Hematopoietic multipotent progenitor cell treated with erythropoietin and hydrocortisone succinate and interleukin-3 and kit ligand, for 8 days (in vitro differentiated cells): Measurements from ENCODE around the gene OPTC.
"Not testable (repeated sequence)": the region's sequence is repeated elsewhere in the genome, so short reads cannot be mapped to it uniquely, and the experiment has no call there.

ENCODE experiments used
- DNase-seq: peaks from one replicate; pipeline ENCODE4 v3.0.0-alpha.2; 2015

Gene OPTC

DNA sequence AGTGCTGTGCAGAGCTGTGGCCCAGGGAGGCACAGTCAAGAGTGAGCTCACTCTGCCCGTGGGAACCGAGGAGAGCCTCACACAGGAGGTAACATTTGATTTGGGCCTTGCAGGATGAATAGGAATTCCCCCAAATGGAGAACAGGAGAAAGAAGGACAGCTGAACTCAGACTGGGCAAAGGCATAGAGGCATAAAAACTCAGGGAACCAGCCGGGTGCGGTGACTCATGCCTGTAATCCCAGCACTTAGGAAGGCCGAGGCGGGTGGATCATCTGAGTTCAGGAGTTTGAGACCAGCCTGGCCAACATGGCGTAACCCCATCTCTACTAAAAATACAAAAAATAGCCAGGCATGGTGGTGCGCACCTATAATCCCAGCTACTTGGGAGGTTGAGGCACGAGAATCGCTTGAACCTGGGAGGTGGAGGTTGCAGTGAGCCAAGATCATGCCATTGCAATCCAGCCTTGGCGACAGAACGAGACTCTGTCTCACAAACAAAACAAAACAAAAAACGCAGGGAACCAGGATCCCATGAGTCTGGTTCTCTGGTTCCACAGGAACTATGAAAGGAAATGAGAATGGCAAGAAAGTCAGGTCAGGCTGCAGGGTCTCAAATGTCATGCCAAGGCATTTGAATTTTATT lies 26.9 kb upstream of the OPTC start:
- not testable (repeated sequence) for DNase-seq

DNA sequence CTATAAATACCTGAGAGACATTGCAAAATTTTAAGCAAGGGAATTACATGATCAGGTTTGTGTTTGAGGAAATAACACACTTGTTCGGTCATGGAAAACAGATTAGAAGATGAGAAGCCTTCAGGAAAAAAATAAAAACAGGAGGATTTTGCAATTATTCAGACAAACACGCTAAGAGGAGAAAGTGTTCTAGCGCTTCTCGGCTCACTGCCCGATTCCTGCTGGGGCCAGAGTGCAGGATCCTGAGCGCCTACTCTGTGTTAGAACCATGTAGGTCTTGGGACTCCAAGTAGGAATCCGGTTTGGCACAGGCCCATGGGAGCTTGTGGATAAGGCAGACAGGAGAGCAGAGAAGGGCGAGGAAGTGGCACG lies 26.4 kb upstream of the OPTC start:
- DNase-seq, result no peak

- DNase-seq, result no peak
Observed at GRCh38 chr1:203468326-203468725, 25.6 kb upstream of the OPTC start.

DNA sequence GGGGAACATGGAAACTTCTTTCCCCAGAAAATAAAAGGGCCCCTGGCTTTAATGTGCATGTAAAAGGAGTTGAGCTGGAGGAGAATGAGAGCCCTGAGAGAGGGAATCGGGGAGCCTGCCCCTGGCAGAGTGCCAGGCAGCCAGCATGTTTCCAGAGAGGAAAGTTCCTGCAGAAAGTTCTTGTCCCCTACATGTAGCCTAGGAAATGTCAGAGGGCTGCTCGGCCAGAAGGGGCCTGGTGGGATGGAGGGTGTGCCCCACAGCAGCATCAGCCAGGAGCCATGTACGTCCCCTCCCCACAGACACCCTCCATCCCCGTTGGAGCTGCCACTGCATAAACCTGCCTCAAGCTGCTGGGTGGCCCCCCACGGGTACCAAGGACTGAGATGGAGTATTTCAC lies 23.7 kb upstream of the OPTC start:
- no peak for DNase-seq

DNA sequence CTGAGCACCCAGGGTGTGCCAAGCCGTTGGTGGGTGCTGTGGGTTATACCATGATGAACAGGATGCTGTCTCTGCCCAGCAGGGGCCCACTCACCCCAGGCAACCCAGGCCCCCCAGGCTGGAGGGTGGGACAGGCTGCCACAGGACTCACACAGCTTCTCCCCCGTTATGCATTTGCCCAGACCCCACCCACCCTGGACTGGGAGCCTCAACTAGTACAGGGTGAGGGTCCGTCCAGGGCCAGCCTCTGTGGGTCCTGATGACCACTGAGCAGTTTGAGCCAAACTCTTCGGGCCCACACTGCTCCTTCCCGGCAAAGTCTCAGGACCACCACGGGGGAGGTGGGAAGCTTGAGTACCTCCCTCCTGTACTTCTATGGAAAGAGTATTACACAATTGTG lies 22.1 kb upstream of the OPTC start:
- no peak for DNase-seq

GRCh38 chr1:203473281-203473680 lies 20.7 kb upstream of the OPTC start:
- DNase-seq, result no peak

GRCh38 chr1:203473781-203474305 lies 20.1 kb upstream of the OPTC start:
- DNase-seq, result no peak

- no peak for DNase-seq
Observed at GRCh38 chr1:203475012-203475981, 18.7 kb upstream of the OPTC start, which contains the start of gene PRELP. PRELP (plus strand) TSS chr1:203475806; CDS start chr1:203483185, 7,379 bp downstream.

- no peak for DNase-seq
Observed at GRCh38 chr1:203476216-203476814, 17.6 kb upstream of the OPTC start.

GRCh38 chr1:203477748-203478147 lies 16.2 kb upstream of the OPTC start:
- DNase-seq, result no peak

- DNase-seq, result no peak
Observed at GRCh38 chr1:203478231-203478630, 15.7 kb upstream of the OPTC start.

GRCh38 chr1:203478986-203479385 lies 15.0 kb upstream of the OPTC start:
- DNase-seq, result no peak

DNA sequence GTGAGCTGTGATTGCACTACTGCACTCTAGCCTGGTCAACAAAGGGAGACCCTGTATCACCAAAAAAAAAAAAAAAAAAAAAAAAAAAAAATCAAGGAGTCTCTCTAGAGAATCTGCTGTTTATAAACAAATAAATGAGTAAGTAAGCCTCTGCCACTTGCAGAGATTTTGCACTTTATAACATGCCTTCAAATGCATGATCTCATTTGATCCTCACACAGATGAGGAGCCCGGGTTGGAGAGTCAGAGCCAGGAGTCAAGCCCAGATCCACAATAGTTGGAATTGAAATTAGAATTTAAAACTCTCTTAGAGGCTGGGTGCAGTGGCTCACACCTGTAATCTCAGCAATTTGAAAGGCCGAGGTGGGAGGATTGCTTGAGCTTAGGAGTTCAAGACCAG lies 14.3 kb upstream of the OPTC start:
- DNase-seq, result no peak

DNA sequence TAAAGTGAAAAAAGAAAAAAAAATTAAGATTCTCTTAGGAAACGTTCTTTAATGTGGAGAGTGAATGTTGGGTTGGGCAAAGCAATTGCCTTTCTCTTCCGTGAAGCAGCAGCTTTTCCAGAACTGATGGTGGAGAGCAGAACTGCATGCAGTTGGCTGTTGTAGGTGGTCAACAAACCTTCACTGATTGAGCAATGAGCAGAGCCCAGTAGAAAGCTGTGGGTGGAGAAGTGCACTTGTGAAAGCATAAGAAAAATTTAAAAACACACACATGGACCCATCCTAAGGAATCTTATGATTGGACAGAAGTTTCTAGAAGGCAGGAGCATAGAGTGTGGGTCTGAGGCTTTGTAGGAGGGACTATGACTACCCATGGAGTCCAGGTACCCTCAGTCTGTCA lies 13.9 kb upstream of the OPTC start:
- DNase-seq, result no peak

DNA sequence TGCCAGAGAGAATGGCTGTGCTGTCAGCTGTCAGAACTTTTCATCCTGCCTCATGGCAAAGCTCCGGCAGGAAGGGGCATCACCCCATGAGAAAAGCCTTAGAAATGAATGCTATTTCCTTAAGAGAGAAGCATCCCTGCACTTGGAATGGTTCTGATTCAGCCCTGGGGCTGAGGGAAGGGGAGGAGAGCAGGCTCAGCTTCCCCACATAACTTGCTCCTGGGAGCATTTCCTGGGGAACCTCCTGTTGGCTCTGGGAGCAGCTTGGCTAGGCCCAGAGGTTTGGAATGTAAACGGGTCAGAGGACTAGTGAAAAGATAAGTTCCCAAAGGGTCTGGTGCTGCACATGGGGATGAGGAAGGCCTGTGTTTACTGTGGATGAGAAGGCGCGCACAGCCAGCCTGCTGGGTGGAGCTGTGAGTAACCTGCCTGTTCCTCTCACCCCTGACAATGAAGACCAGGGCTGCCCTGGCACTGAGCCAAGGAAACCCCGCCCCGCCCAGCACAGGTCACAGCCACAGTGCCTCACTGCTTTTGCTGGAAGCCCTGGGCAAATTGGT lies 13.3 kb upstream of the OPTC start:
- DNase-seq, result peak; percentile 29

- DNase-seq, result no peak
Observed at GRCh38 chr1:203481196-203481595, 12.8 kb upstream of the OPTC start.

GRCh38 chr1:203486618-203487370 lies 7.2 kb upstream of the OPTC start:
- no peak for DNase-seq

- no peak for DNase-seq
Observed at GRCh38 chr1:203488539-203488938, 5.4 kb upstream of the OPTC start.

DNA sequence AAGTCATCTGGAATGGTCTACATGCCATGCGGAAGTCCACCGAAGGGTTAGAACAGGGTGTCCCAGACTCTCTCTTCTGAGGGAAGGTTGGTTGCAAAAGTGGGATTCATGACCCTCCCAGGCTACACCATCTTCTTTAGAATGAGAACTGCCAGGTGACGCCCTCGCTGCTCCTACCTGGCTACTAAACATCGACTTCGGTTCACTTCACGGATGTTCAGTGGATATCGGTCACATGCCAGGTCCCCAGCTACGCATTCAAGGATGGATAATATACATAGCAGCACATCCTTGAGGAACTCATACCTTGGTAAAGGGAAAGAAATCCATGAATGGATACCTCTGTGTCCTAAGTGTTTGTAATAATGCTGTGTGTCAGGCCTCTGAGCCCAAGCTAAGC lies 3.3 kb upstream of the OPTC start:
- no peak for DNase-seq

GRCh38 chr1:203491664-203492063 lies 2.3 kb upstream of the OPTC start:
- no peak for DNase-seq

- no peak for DNase-seq
Observed at GRCh38 chr1:203492082-203492747, 1.7 kb upstream of the OPTC start.

- no peak for DNase-seq
Observed at GRCh38 chr1:203492748-203493130, 1.2 kb upstream of the OPTC start.
